Astrocyte (in vitro differentiated cells and primary cell): ENCODE data around the gene TREML1. TPM values are rescaled to one million over a fixed set of nuclear protein-coding genes. Genes with fewer than 3 reads are reported as not detected.

Source experiments
- DNase-seq: peaks from one replicate; pipeline ENCODE4 v3.0.0-alpha.2; 2010; ENCODE audit warnings: low read depth
- FAIRE-seq: peaks from 2 replicates; lab custom pipeline; 2011; peaks lifted over from hg19 to GRCh38; lab: Jason Lieb, UNC
- H2AFZ ChIP-seq: 2 replicates; pipeline ENCODE4 v1.6.0; 2012; ENCODE audit warnings: low read depth, low read length, inconsistent platforms
- H3K27ac ChIP-seq: 2 replicates; pipeline ENCODE4 v1.5.1; 2011; ENCODE audit warnings: low read depth, low read length, inconsistent platforms
- H3K27me3 ChIP-seq: 2 replicates; pipeline ENCODE4 v1.6.0; 2011; ENCODE audit warnings: low read length, inconsistent platforms; ENCODE audit not compliant: insufficient read depth
- H3K36me3 ChIP-seq: 2 replicates; pipeline ENCODE4 v1.5.1; 2011; ENCODE audit warnings: low read length, inconsistent platforms; ENCODE audit not compliant: insufficient read depth
- H3K4me1 ChIP-seq: 2 replicates; pipeline ENCODE4 v1.5.1; 2011; ENCODE audit warnings: low read length, inconsistent platforms; ENCODE audit not compliant: insufficient read depth
- H3K4me2 ChIP-seq: 2 replicates; pipeline ENCODE4 v1.6.0; 2012; ENCODE audit warnings: low read length, inconsistent platforms
- H3K4me3 ChIP-seq: 2 replicates; pipeline ENCODE4 v1.5.1; 2011; ENCODE audit warnings: low read depth, mild to moderate bottlenecking, low read length, inconsistent platforms; ENCODE audit not compliant: insufficient read depth
- H3K79me2 ChIP-seq: 2 replicates; pipeline ENCODE4 v1.6.0; 2012; ENCODE audit warnings: mild to moderate bottlenecking, low read length, inconsistent platforms; ENCODE audit not compliant: insufficient read depth
- H3K9ac ChIP-seq: 2 replicates; pipeline ENCODE4 v1.6.0; 2012; ENCODE audit warnings: mild to moderate bottlenecking, low read length, inconsistent platforms
- H3K9me3 ChIP-seq: 2 replicates; pipeline ENCODE4 v1.5.1; 2012; ENCODE audit warnings: low read depth, mild to moderate bottlenecking, low read length, inconsistent platforms; ENCODE audit not compliant: insufficient read depth
- H4K20me1 ChIP-seq: 2 replicates; pipeline ENCODE4 v1.6.0; 2012; ENCODE audit warnings: low read length, inconsistent platforms; ENCODE audit not compliant: insufficient read depth
- H3K27ac Mint-ChIP-seq: one replicate; pipeline ENCODE4 v1.8.0; 2021; ENCODE audit warnings: mild to moderate bottlenecking, mixed read lengths; ENCODE audit not compliant: unreplicated experiment
- H3K27me3 Mint-ChIP-seq: one replicate; pipeline ENCODE4 v1.8.0; 2021; ENCODE audit warnings: low read depth, mixed read lengths; ENCODE audit not compliant: unreplicated experiment
- H3K36me3 Mint-ChIP-seq: one replicate; pipeline ENCODE4 v1.8.0; 2021; ENCODE audit warnings: low read depth, mixed read lengths; ENCODE audit not compliant: unreplicated experiment
- H3K4me1 Mint-ChIP-seq: one replicate; pipeline ENCODE4 v1.8.0; 2021; ENCODE audit warnings: low read depth, mixed read lengths; ENCODE audit not compliant: unreplicated experiment
- H3K4me3 Mint-ChIP-seq: one replicate; pipeline ENCODE4 v1.8.0; 2021; ENCODE audit warnings: mild to moderate bottlenecking, moderate library complexity, mixed read lengths; ENCODE audit not compliant: unreplicated experiment
- H3K9me3 Mint-ChIP-seq: one replicate; pipeline ENCODE4 v1.8.0; 2021; ENCODE audit warnings: mild to moderate bottlenecking, mixed read lengths; ENCODE audit not compliant: unreplicated experiment
- CTCF ChIP-seq: IDR thresholded peaks from 2 replicates; pipeline ENCODE4 v1.5.1; 2011; ENCODE audit warnings: low read depth, mild to moderate bottlenecking, inconsistent platforms, low read length, moderate library complexity; ENCODE audit not compliant: insufficient read depth
- EZH2 ChIP-seq: IDR thresholded peaks from 2 replicates; pipeline ENCODE4 v1.6.1; 2012; ENCODE audit warnings: mild to moderate bottlenecking, low read length, inconsistent platforms; ENCODE audit not compliant: insufficient read depth
- total RNA-seq: library from RNA; stranded (reverse); gene quantifications from 2 replicates; pipeline ENCODE4 v1.2.1, GENCODE V29; 2021

The TREML1 gene
- total RNA-seq, 1 donor from 2014 or later: not detected

GRCh38 chr6:41156001-41156400 is 1.9 kb upstream of the TREML1 start:
- peaks cover 5% of the 10 kb centered on the region for H3K9me3 Mint-ChIP-seq
- FAIRE-seq (no peak), DNase-seq (no peak)
- H3K4me1 ChIP-seq: no peaks in the 10 kb centered on the region
- peaks cover 3% of the 10 kb centered on the region for H3K36me3 Mint-ChIP-seq
- no peaks in the 10 kb centered on the region for H4K20me1 ChIP-seq
- no peaks in the 10 kb centered on the region for H3K27me3 ChIP-seq
- TF ChIP-seq EZH2: no peak
- H3K27ac ChIP-seq: no peak overlapping the region
- H3K4me3 Mint-ChIP-seq: no peak overlapping the region
- no peak overlapping the region for H3K9ac ChIP-seq
- no peaks in the 10 kb centered on the region for H3K79me2 ChIP-seq
- H3K27me3 Mint-ChIP-seq: peaks cover 38% of the 10 kb centered on the region
- no peaks in the 10 kb centered on the region for H3K36me3 ChIP-seq
- no peak overlapping the region for H3K4me3 ChIP-seq
- peaks cover 4% of the 10 kb centered on the region for H3K4me1 Mint-ChIP-seq
- H3K4me2 ChIP-seq: no peak overlapping the region
- no peak overlapping the region for H3K27ac Mint-ChIP-seq
- no peaks in the 10 kb centered on the region for H3K9me3 ChIP-seq
- no peak overlapping the region for H2AFZ ChIP-seq

DNA sequence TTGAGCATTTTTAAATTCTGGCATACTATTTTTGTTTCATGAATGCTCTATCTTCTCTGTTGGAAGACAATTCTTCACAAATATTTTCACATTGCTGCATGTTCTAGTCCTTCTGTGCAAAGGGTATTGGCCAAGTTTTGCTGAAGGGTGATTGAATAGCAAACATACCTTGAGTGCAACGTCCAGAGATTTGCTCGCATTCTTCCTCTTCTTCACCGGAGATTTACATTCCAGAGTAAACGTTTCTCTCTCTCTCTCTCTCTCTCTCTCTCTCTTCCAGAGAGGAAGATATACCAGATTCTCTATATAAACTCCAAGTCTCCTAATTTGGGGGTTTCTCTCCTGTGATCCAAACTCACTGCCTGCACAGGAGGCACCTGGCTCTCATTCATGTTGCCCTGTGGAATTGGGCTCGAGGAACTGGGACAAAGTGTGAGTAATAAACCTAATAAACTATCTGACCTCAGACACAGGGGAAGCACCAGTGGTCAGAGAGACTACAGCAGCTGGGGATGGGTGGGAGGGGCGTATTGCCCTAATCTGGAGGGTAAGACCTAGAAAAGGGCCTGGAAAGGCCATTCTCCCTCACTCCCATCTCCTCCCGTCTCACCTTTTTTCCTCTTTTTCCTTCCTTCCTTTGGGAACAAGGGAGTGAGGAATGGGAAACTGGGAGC is 1.1 kb upstream of the TREML1 start:
- H3K27me3 Mint-ChIP-seq: peaks cover 45% of the 10 kb centered on the region

DNA sequence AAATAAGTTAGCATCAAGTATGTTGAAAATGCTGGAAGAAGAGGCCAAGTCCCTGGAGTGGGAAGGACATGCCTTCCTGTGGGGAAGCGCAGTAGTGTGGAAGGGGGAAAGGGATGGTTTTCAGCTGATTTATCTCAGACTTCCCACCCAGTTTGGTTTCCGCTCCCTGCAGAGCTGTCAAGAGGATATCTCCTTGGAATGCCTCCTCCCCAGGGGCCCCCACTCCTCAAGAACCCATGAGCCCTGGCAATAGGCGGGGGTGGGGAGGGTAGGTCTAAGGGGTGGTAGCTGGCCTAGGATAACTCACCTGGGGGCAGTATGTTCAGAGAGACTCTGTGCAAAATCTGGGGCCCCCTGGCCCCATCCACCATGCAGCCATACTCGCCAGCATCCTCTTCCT is 696 bp downstream of the TREML1 start:
- H3K9me3 Mint-ChIP-seq: peaks cover 5% of the 10 kb centered on the region
- Histone ChIP-seq H4K20me1 (no peaks in the 10 kb centered on the region), H3K4me1 (no peaks in the 10 kb centered on the region), H3K9me3 (no peaks in the 10 kb centered on the region), H3K79me2 (no peaks in the 10 kb centered on the region), H3K9ac (no peak overlapping the region), H3K36me3 (no peaks in the 10 kb centered on the region), H3K4me2 (no peak overlapping the region), H2AFZ (no peak overlapping the region), H3K4me3 (no peak overlapping the region), H3K27me3 (no peaks in the 10 kb centered on the region), H3K27ac (no peak overlapping the region)
- H3K27ac Mint-ChIP-seq: no peak overlapping the region
- no peak overlapping the region for H3K4me3 Mint-ChIP-seq
- H3K4me1 Mint-ChIP-seq: peaks cover 4% of the 10 kb centered on the region
- FAIRE-seq: no peak
- peaks cover 3% of the 10 kb centered on the region for H3K36me3 Mint-ChIP-seq
- H3K27me3 Mint-ChIP-seq: peaks cover 44% of the 10 kb centered on the region
- no peak for DNase-seq
- TF ChIP-seq EZH2: no peak
- TF ChIP-seq CTCF: no peak

More for the DNA sequence above, 1.1 kb upstream of the TREML1 start:
- Histone ChIP-seq H2AFZ (no peak overlapping the region), H3K36me3 (no peaks in the 10 kb centered on the region), H3K9ac (no peak overlapping the region), H3K4me3 (no peak overlapping the region), H3K27ac (no peak overlapping the region), H3K9me3 (no peaks in the 10 kb centered on the region), H3K4me1 (no peaks in the 10 kb centered on the region), H3K79me2 (no peaks in the 10 kb centered on the region), H3K27me3 (no peaks in the 10 kb centered on the region), H4K20me1 (no peaks in the 10 kb centered on the region), H3K4me2 (no peak overlapping the region)
- Mint-ChIP-seq H3K4me3 (no peak overlapping the region), H3K9me3 (peaks cover 5% of the 10 kb centered on the region), H3K27ac (no peak overlapping the region), H3K36me3 (peaks cover 3% of the 10 kb centered on the region), H3K4me1 (peaks cover 4% of the 10 kb centered on the region)
- DNase-seq (no peak), FAIRE-seq (no peak)
- no peak for TF ChIP-seq CTCF
- no peak for TF ChIP-seq EZH2
